Adrenal gland (tissue), 5 donors: Measurements from ENCODE around the gene IMMP1L.

ENCODE experiments used
- CTCF ChIP-seq, 6 experiments: fragments of 450-650 bp in 4 of 6; fragments of 200-600 bp in 2 of 6; sonication (generic) in 1 of 6; IDR thresholded peaks; 1 replicate in 5 of 6; 2 replicates in 1 of 6; pipeline versions ENCODE4 v1.5.1 to v1.8.0; 2016 to 2021; ENCODE audit warnings: antibody characterized with exemption in 6 of 6, mild to moderate bottlenecking in 2 of 6, moderate library complexity in 1 of 6
- POLR2A ChIP-seq, 2 donors: fragments of 450-650 bp; IDR thresholded peaks; one replicate each; pipeline ENCODE4 v1.6.1; 2017; ENCODE audit warnings: antibody characterized with exemption in 2 of 2, mild to moderate bottlenecking in 2 of 2, moderate library complexity in 1 of 2
- donor health status: DM: no; HTN: no; CAD: no.

GRCh38 chr11:31443802-31444201, 65.6 kb downstream of the IMMP1L start:
- no peak for TF ChIP-seq CTCF (IDR thresholded peaks at IDR 0.05)
- TF ChIP-seq POLR2A (IDR thresholded peaks at IDR 0.05) = no peak
